Nephron progenitor cell (in vitro differentiated cells): ENCODE data around the gene P3R3URF.
A peak's percentile ranks its signal among the peaks of the same experiment; 100 is the strongest.

Experiments
- DNase-seq: peaks from one replicate; pipeline ENCODE4 v3.0.0; 2021
- H3K27ac Mint-ChIP-seq: 2 replicates; pipeline ENCODE4 v1.8.0; 2021; ENCODE audit warnings: mild to moderate bottlenecking, moderate library complexity, mixed read lengths
- H3K27me3 Mint-ChIP-seq: 2 replicates; pipeline ENCODE4 v1.8.0; 2021; ENCODE audit warnings: mild to moderate bottlenecking, low read depth, mixed read lengths; ENCODE audit not compliant: poor library complexity
- H3K36me3 Mint-ChIP-seq: 2 replicates; pipeline ENCODE4 v1.8.0; 2021; ENCODE audit warnings: low read depth, mixed read lengths
- H3K4me1 Mint-ChIP-seq: 2 replicates; pipeline ENCODE4 v1.8.0; 2021; ENCODE audit warnings: mixed read lengths
- H3K4me3 Mint-ChIP-seq: 2 replicates; pipeline ENCODE4 v1.8.0; 2021; ENCODE audit warnings: mild to moderate bottlenecking, moderate library complexity, mixed read lengths
- H3K9me3 Mint-ChIP-seq: 2 replicates; pipeline ENCODE4 v1.8.0; 2021; ENCODE audit warnings: mild to moderate bottlenecking, moderate library complexity, mixed read lengths
- CTCF ChIP-seq: fragments of 200-600 bp; sonication (generic); IDR thresholded peaks from 2 replicates; pipeline ENCODE4 v1.5.0; 2021; ENCODE audit warnings: antibody characterized with exemption

Gene P3R3URF

DNA sequence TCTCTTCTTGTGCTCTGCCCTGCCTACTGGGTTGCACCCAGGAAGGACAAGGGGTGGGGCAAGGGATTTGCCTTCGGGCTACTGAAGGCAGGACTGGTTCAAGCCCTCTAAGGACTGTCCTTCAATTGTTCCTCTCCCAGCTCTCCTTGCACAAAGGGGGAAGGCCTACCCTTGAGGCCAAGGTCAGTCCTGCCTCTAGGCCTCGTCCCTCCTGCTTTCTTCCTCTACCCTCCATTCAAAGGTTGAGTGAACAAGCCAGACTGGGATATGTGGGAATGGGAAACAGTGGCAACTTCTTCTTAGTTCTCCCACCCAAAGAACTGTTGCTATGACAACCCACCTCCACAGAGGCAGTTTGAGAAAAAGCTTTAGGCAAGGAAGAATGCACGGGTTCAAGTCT lies 29.5 kb upstream of the P3R3URF start:
- Mint-ChIP-seq H3K9me3 (no peaks in the 10 kb centered on the region), H3K27me3 (peaks cover 12% of the 10 kb centered on the region), H3K4me3 (no peak overlapping the region), H3K27ac (no peak overlapping the region), H3K36me3 (no peaks in the 10 kb centered on the region), H3K4me1 (peaks cover 36% of the 10 kb centered on the region)
- TF ChIP-seq CTCF, result no peak
- DNase-seq, result no peak

- no peak for TF ChIP-seq CTCF
- Mint-ChIP-seq H3K27ac (no peak overlapping the region), H3K27me3 (peaks cover 17% of the 10 kb centered on the region), H3K36me3 (no peaks in the 10 kb centered on the region), H3K4me3 (no peak overlapping the region), H3K9me3 (no peaks in the 10 kb centered on the region), H3K4me1 (peaks cover 41% of the 10 kb centered on the region)
- DNase-seq, result no peak
These were observed 28.9 kb upstream of the P3R3URF start for GRCh38 chr1:46205141-46205540.

DNA sequence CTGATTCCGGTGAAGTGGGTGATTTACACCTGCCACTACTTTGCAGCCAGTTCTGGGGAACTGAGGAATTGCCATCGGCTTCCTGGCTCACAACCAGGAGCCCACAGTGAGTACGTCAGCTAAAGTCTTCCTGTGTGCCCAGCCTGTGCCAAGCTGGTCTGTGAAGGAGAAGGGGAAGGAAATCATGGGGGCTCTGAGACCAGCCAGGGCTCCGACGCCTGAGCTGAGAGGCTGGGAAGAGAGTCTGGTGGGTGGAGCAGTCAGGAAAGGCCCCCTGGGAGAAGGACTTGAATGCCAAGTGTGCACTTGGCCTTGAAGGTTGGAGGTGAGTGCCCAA lies 28.1 kb upstream of the P3R3URF start:
- no peak overlapping the region for H3K27ac Mint-ChIP-seq
- H3K4me3 Mint-ChIP-seq, result peak overlapping the region; percentile 95
- H3K36me3 Mint-ChIP-seq, result no peaks in the 10 kb centered on the region
- peaks cover 44% of the 10 kb centered on the region for H3K4me1 Mint-ChIP-seq
- TF ChIP-seq CTCF, result no peak
- no peak for DNase-seq
- H3K9me3 Mint-ChIP-seq, result no peaks in the 10 kb centered on the region
- peaks cover 17% of the 10 kb centered on the region for H3K27me3 Mint-ChIP-seq

- H3K4me1 Mint-ChIP-seq, result peaks cover 44% of the 10 kb centered on the region
- no peaks in the 10 kb centered on the region for H3K36me3 Mint-ChIP-seq
- peaks cover 17% of the 10 kb centered on the region for H3K27me3 Mint-ChIP-seq
- no peak overlapping the region for H3K27ac Mint-ChIP-seq
- no peak for DNase-seq
- peak overlapping the region; percentile 95 for H3K4me3 Mint-ChIP-seq
- H3K9me3 Mint-ChIP-seq, result no peaks in the 10 kb centered on the region
- TF ChIP-seq CTCF, result no peak
These were observed 27.6 kb upstream of the P3R3URF start for GRCh38 chr1:46203738-46204405.

- H3K4me1 Mint-ChIP-seq, result peaks cover 33% of the 10 kb centered on the region
- no peaks in the 10 kb centered on the region for H3K9me3 Mint-ChIP-seq
- TF ChIP-seq CTCF, result no peak
- H3K27ac Mint-ChIP-seq, result no peak overlapping the region
- no peak for DNase-seq
- H3K4me3 Mint-ChIP-seq, result peak overlapping the region; percentile 82
- peaks cover 12% of the 10 kb centered on the region for H3K27me3 Mint-ChIP-seq
- peaks cover 5% of the 10 kb centered on the region for H3K36me3 Mint-ChIP-seq
These were observed 23.0 kb upstream of the P3R3URF start for GRCh38 chr1:46199233-46199749.
